Measurements from ENCODE around the gene SNRPA.

The SNRPA gene

GRCh38 chr19:40806423-40807146, 55.6 kb downstream of the SNRPA start:
- Histone ChIP-seq H3K9me3 (ENCODE audit: insufficient read depth, low read length, severe bottlenecking) (no peaks in the 10 kb centered on the region), H3K4me2 (ENCODE audit: insufficient read depth, low read length) (no peak overlapping the region), H3K4me1 (ENCODE audit: insufficient read depth, low read length) (peaks cover 35% of the 10 kb centered on the region), H4K20me1 (ENCODE audit: insufficient read depth, low read length) (peaks cover 85% of the 10 kb centered on the region), H3K4me3 (ENCODE audit: low read depth in 1 of 2, low read length in 2 of 2) (no peak overlapping the region), H3K79me2 (ENCODE audit: insufficient read depth, low read length) (peaks cover 69% of the 10 kb centered on the region), H3K27me3 (ENCODE audit: insufficient read depth, low read length, poor library complexity) (no peaks in the 10 kb centered on the region), H3K9ac (ENCODE audit: low read depth, low read length) (no peak overlapping the region), H2AFZ (ENCODE audit: low read depth, low read length) (no peak overlapping the region), H3K36me3 (ENCODE audit: insufficient read depth, low read length) (peaks cover 85% of the 10 kb centered on the region), H3K27ac (ENCODE audit: low read length) (no peak overlapping the region)
- ATAC-seq (ENCODE audit: insufficient read depth, low read depth): peak; percentile 77
- peak; percentile 72 for DNase-seq
- TF ChIP-seq CTCF (IDR thresholded peaks at IDR 0.05; ENCODE audit: borderline replicate concordance, extremely low read depth, low read length, poor library complexity, severe bottlenecking) (peak; percentile 68), EZH2 (IDR thresholded peaks at IDR 0.05; ENCODE audit: borderline replicate concordance, low read depth, low read length, severe bottlenecking) (no peak)

- ATAC-seq (ENCODE audit: insufficient read depth, low read depth) (no peak), DNase-seq (no peak)
- Histone ChIP-seq H3K27ac (ENCODE audit: low read length) (no peak overlapping the region), H3K9ac (ENCODE audit: low read depth, low read length) (no peak overlapping the region), H3K4me2 (ENCODE audit: insufficient read depth, low read length) (no peak overlapping the region), H3K4me3 (ENCODE audit: low read depth in 1 of 2, low read length in 2 of 2) (no peak overlapping the region), H4K20me1 (ENCODE audit: insufficient read depth, low read length) (peaks cover 77% of the 10 kb centered on the region), H3K4me1 (ENCODE audit: insufficient read depth, low read length) (peaks cover 27% of the 10 kb centered on the region), H3K9me3 (ENCODE audit: insufficient read depth, low read length, severe bottlenecking) (no peaks in the 10 kb centered on the region), H3K36me3 (ENCODE audit: insufficient read depth, low read length) (peaks cover 77% of the 10 kb centered on the region), H3K27me3 (ENCODE audit: insufficient read depth, low read length, poor library complexity) (no peaks in the 10 kb centered on the region), H2AFZ (ENCODE audit: low read depth, low read length) (no peak overlapping the region), H3K79me2 (ENCODE audit: insufficient read depth, low read length) (peaks cover 61% of the 10 kb centered on the region)
- TF ChIP-seq EZH2 (IDR thresholded peaks at IDR 0.05; ENCODE audit: borderline replicate concordance, low read depth, low read length, severe bottlenecking): no peak
- TF ChIP-seq CTCF (IDR thresholded peaks at IDR 0.05; ENCODE audit: borderline replicate concordance, extremely low read depth, low read length, poor library complexity, severe bottlenecking): peak; percentile 52
These were observed 56.4 kb downstream of the SNRPA start for GRCh38 chr19:40807147-40808020.

GRCh38 chr19:40808021-40808325, 57.0 kb downstream of the SNRPA start:
- H3K36me3 ChIP-seq (ENCODE audit: insufficient read depth, low read length): peaks cover 71% of the 10 kb centered on the region
- no peaks in the 10 kb centered on the region for H3K9me3 ChIP-seq (ENCODE audit: insufficient read depth, low read length, severe bottlenecking)
- no peak overlapping the region for H3K4me2 ChIP-seq (ENCODE audit: insufficient read depth, low read length)
- H3K79me2 ChIP-seq (ENCODE audit: insufficient read depth, low read length): peaks cover 55% of the 10 kb centered on the region
- no peak overlapping the region for H3K27ac ChIP-seq (ENCODE audit: low read length)
- no peak overlapping the region for H3K9ac ChIP-seq (ENCODE audit: low read depth, low read length)
- no peak for DNase-seq
- H3K4me3 ChIP-seq (ENCODE audit: low read depth in 1 of 2, low read length in 2 of 2): no peak overlapping the region
- no peaks in the 10 kb centered on the region for H3K27me3 ChIP-seq (ENCODE audit: insufficient read depth, low read length, poor library complexity)
- no peak for TF ChIP-seq EZH2 (IDR thresholded peaks at IDR 0.05; ENCODE audit: borderline replicate concordance, low read depth, low read length, severe bottlenecking)
- no peak for TF ChIP-seq CTCF (IDR thresholded peaks at IDR 0.05; ENCODE audit: borderline replicate concordance, extremely low read depth, low read length, poor library complexity, severe bottlenecking)
- no peak for ATAC-seq (ENCODE audit: insufficient read depth, low read depth)
- H3K4me1 ChIP-seq (ENCODE audit: insufficient read depth, low read length): peaks cover 21% of the 10 kb centered on the region
- no peak overlapping the region for H2AFZ ChIP-seq (ENCODE audit: low read depth, low read length)
- H4K20me1 ChIP-seq (ENCODE audit: insufficient read depth, low read length): peaks cover 71% of the 10 kb centered on the region
